HepG2 (cell line): Measurements from ENCODE around the gene AHSG. TPM values are rescaled to one million over a fixed set of nuclear protein-coding genes. Genes with fewer than 3 reads are reported as not detected.

Experiments used
- ARID3A ChIP-seq: IDR thresholded peaks from 2 replicates; pipeline ENCODE4 v1.6.1; 2012; ENCODE audit warnings: low read depth, low read length, improper control_type of control experiment
- CSRNP1 ChIP-seq: sonication (generic); formaldehyde crosslinking; IDR thresholded peaks from 2 replicates; pipeline ENCODE4 v1.8.1; 2023; ENCODE audit warnings: mild to moderate bottlenecking, missing genetic modification reagents
- HOXA5 ChIP-seq: sonication (generic); formaldehyde crosslinking; IDR thresholded peaks from 2 replicates; pipeline ENCODE4 v1.4.0; 2020; ENCODE audit warnings: missing genetic modification reagents
- HOXA9 ChIP-seq: sonication (generic); formaldehyde crosslinking; IDR thresholded peaks from 2 replicates; pipeline ENCODE4 v1.8.1; 2022; ENCODE audit warnings: missing genetic modification reagents, mild to moderate bottlenecking, moderate library complexity, borderline replicate concordance
- ISL2 ChIP-seq: sonication (generic); formaldehyde crosslinking; IDR thresholded peaks from 2 replicates; pipeline ENCODE4 v1.5.0; 2020; ENCODE audit warnings: missing genetic modification reagents
- REXO4 ChIP-seq: sonication (generic); formaldehyde crosslinking; IDR thresholded peaks from 2 replicates; pipeline ENCODE4 v1.8.0; 2022; ENCODE audit warnings: missing genetic modification reagents, mild to moderate bottlenecking, borderline replicate concordance
- SP4 ChIP-seq: sonication (generic); formaldehyde crosslinking; IDR thresholded peaks from 2 replicates; pipeline ENCODE4 v1.8.1; 2023; ENCODE audit warnings: mild to moderate bottlenecking, missing genetic modification reagents
- STAT5B ChIP-seq: sonication (generic); formaldehyde crosslinking; IDR thresholded peaks from 2 replicates; pipeline ENCODE4 v1.4.0; 2020; ENCODE audit warnings: missing genetic modification reagents
- TBP ChIP-seq: sonication (generic); formaldehyde crosslinking; IDR thresholded peaks from 2 replicates; pipeline ENCODE4 v1.5.0; 2020; ENCODE audit warnings: missing genetic modification reagents
- TOPORS ChIP-seq: sonication (generic); formaldehyde crosslinking; IDR thresholded peaks from 2 replicates; pipeline ENCODE4 v1.8.0; 2023; ENCODE audit warnings: mild to moderate bottlenecking, missing genetic modification reagents
- ZFX ChIP-seq: sonication (generic); formaldehyde crosslinking; IDR thresholded peaks from 2 replicates; pipeline ENCODE4 v1.4.0; 2020; ENCODE audit warnings: mild to moderate bottlenecking, low read depth, missing genetic modification reagents, moderate library complexity
- ZNF101 ChIP-seq: sonication (generic); formaldehyde crosslinking; IDR thresholded peaks from 2 replicates; pipeline ENCODE4 v1.4.0; 2020; ENCODE audit warnings: mild to moderate bottlenecking, low read depth, missing genetic modification reagents, borderline replicate concordance
- ZNF136 ChIP-seq: sonication (generic); formaldehyde crosslinking; IDR thresholded peaks from 2 replicates; pipeline ENCODE4 v1.8.1; 2022; ENCODE audit warnings: low read depth, mild to moderate bottlenecking, moderate library complexity, missing genetic modification reagents
- ZNF234 ChIP-seq: sonication (generic); formaldehyde crosslinking; conservative IDR thresholded peaks from 2 replicates; pipeline ENCODE4 v1.5.1; 2020; ENCODE audit warnings: mild to moderate bottlenecking, missing genetic modification reagents
- ZNF317 ChIP-seq: sonication (generic); formaldehyde crosslinking; IDR thresholded peaks from 2 replicates; pipeline ENCODE4 v1.5.0; 2020; ENCODE audit warnings: mild to moderate bottlenecking, missing genetic modification reagents
- ZNF34 ChIP-seq: sonication (generic); formaldehyde crosslinking; IDR thresholded peaks from 2 replicates; pipeline ENCODE4 v1.4.0; 2020; ENCODE audit warnings: mild to moderate bottlenecking, missing genetic modification reagents, borderline replicate concordance
- ZNF589 ChIP-seq: sonication (generic); formaldehyde crosslinking; conservative IDR thresholded peaks from 2 replicates; pipeline ENCODE4 v1.8.0; 2022; ENCODE audit warnings: mild to moderate bottlenecking, moderate library complexity, missing genetic modification reagents
- ZSCAN9 ChIP-seq: IDR thresholded peaks from 2 replicates; pipeline ENCODE4 v1.6.1; 2016; ENCODE audit warnings: borderline replicate concordance
- polyA plus RNA-seq, 8 experiments: library from polyadenylated mRNA; depleted of rRNA in 3 of 8; stranded (reverse) in 7 of 8; unstranded in 1 of 8; fragments of >200 nt; fragmentation: Illumina TruSeq in 4 of 8; extraction: Trizol in 4 of 8; gene quantifications; 2 replicates each; pipeline versions ENCODE4 v1.2.1 to v1.2.3, GENCODE V29; 2011 to 2016; ENCODE audit warnings: low read depth in 4 of 8, missing spikeins in 1 of 8, mixed read lengths in 1 of 8; ENCODE audit not compliant: insufficient read depth in 1 of 8
- total RNA-seq, 5 experiments: library from RNA; depleted of rRNA; stranded (reverse); fragments of >200 nt; fragmentation: Illumina TruSeq; extraction: Trizol; gene quantifications; 2 replicates each; pipeline ENCODE4 v1.2.3, GENCODE V29; 2016; ENCODE audit warnings: low read depth in 1 of 5
- TF ChIP-seq, protein P1 (sequence below): sonication (generic); formaldehyde crosslinking; IDR thresholded peaks from 2 replicates; pipeline ENCODE4 v1.4.0; 2020; ENCODE audit warnings: low read depth, missing genetic modification reagents

AHSG gene
- total and polyA plus RNA-seq, 2 of the 13 experiments (the other 11 are each of a cell fraction or from before 2014, with no cell fraction given): 2,043 to 19,152 TPM

GRCh38 chr3:186605561-186606545 lies 7.0 kb upstream of the AHSG start (continued):
- TF ChIP-seq ARID3A (peak; percentile 77), STAT5B (no peak), ZNF34 (CRISPR knock-in tag) (no peak), ZSCAN9 (peak; percentile 56; the same call in 1 of the 2 replicates), ZNF136 (CRISPR knock-in tag) (no peak), REXO4 (CRISPR knock-in tag) (no peak), HOXA5 (CRISPR knock-in tag) (peak; percentile 91), ZNF234 (no peak), HOXA9 (CRISPR knock-in tag) (no peak), ZFX (CRISPR knock-in tag) (no peak), TBP (no peak), ZNF101 (CRISPR knock-in tag) (no peak), ISL2 (CRISPR knock-in tag) (peak; percentile 95), SP4 (no peak), ZNF317 (peak; percentile 92), CSRNP1 (CRISPR knock-in tag) (no peak), ZNF589 (CRISPR knock-in tag) (no peak), TOPORS (CRISPR knock-in tag) (no peak)
- TF ChIP-seq, protein P1, sequence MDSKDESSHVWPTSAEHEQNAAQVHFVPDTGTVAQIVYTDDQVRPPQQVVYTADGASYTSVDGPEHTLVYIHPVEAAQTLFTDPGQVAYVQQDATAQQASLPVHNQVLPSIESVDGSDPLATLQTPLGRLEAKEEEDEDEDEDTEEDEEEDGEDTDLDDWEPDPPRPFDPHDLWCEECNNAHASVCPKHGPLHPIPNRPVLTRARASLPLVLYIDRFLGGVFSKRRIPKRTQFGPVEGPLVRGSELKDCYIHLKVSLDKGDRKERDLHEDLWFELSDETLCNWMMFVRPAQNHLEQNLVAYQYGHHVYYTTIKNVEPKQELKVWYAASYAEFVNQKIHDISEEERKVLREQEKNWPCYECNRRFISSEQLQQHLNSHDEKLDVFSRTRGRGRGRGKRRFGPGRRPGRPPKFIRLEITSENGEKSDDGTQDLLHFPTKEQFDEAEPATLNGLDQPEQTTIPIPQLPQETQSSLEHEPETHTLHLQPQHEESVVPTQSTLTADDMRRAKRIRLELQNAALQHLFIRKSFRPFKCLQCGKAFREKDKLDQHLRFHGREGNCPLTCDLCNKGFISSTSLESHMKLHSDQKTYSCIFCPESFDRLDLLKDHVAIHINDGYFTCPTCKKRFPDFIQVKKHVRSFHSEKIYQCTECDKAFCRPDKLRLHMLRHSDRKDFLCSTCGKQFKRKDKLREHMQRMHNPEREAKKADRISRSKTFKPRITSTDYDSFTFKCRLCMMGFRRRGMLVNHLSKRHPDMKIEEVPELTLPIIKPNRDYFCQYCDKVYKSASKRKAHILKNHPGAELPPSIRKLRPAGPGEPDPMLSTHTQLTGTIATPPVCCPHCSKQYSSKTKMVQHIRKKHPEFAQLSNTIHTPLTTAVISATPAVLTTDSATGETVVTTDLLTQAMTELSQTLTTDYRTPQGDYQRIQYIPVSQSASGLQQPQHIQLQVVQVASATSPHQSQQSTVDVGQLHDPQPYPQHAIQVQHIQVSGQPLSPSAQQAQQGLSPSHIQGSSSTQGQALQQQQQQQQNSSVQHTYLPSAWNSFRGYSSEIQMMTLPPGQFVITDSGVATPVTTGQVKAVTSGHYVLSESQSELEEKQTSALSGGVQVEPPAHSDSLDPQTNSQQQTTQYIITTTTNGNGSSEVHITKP (CRISPR knock-in tag): 0 out of 2 replicates have a peak, but pooled peaks have one; percentile 39
